ENCODE measurements around the gene CSNK1G2. TPM values are rescaled to one million over a fixed set of nuclear protein-coding genes. Genes with fewer than 3 reads are reported as not detected.

The CSNK1G2 gene
- total RNA-seq, 1 experiment from 2014 or later: 38.6 TPM

- DNase-seq (ENCODE audit: low read depth): peak; percentile 90
These were observed 75.3 kb downstream of the CSNK1G2 start for GRCh38 chr19:2016041-2016807.

- DNase-seq (ENCODE audit: low read depth): no peak
These were observed 77.8 kb downstream of the CSNK1G2 start for GRCh38 chr19:2018752-2019151.

DNA sequence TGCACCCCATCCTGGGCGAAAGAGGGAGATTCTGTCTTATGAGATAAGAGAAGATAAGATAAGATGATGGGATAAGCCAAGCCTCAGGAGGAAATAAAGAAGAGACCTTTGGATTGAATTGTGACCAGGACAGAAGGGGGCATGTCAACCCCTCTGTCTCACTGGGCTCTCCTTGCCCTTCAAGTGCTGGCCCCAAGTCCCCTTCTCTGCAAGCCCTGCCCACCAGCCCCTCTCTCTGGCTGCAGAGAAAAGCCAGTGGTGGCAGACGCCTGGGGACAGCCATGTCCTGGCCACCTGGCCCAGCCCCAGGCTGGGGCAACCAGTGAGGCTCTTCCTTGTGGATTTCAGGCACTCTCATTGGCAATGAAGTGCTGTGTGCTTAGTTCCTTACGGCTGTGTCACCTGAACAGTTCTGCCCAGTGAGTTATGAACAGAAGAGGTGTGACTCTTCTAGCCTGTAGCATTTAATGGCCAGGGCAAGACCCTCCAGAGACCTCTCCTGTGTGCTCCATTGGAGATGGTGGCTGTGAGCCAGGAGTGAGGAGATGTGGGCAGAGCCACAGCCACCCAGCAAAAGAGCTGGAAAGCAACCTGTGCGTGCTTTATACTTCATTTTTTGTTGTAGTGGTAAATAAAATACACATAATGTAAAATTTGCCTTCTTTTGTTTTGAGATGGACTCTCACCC is 80.6 kb downstream of the CSNK1G2 start:
- no peak for DNase-seq (ENCODE audit: low read depth)

GRCh38 chr19:2022289-2022688 is 81.3 kb downstream of the CSNK1G2 start:
- no peak for DNase-seq (ENCODE audit: low read depth)

DNA sequence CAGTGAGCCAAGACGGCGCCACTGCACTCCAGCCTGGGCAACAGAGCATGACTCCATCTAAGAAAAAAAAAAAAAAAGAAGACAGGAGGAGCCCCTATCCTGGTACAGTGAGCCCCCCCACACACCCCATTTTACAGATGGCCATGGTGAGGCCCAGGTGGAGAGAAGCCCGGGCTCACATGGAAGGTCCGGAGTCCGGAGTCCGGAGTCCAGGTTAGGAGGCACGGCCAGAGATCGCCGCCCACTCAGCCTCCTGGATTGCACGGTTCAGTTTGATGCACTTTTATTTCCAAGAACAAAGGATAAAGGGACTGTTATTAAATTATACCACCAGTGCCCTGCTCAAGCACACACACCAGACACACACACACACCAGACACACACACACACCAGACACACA is 85.8 kb downstream of the CSNK1G2 start:
- no peak for DNase-seq (ENCODE audit: low read depth)

- DNase-seq (ENCODE audit: low read depth): peak; percentile 57
These were observed 86.4 kb downstream of the CSNK1G2 start for GRCh38 chr19:2027361-2027760.

Other genes starting within 250 kb of the CSNK1G2 start
- gene ONECUT3, start 187.7 kb upstream of the CSNK1G2 start, total RNA-seq (2014; rRNA removed; shearing (Covaris generic)): not detected in 2 replicates
- gene ATP8B3, start 128.9 kb upstream of the CSNK1G2 start, total RNA-seq (2014; rRNA removed; shearing (Covaris generic)): 5.5 and 7.8 TPM in 2 replicates
- gene REXO1, start 92.7 kb upstream of the CSNK1G2 start, total RNA-seq (2014; rRNA removed; shearing (Covaris generic)): 3.3 and 3.5 TPM in 2 replicates
- 2.9 and 4.2 TPM in 2 replicates for gene KLF16, start 77.6 kb upstream of the CSNK1G2 start, total RNA-seq (2014; rRNA removed; shearing (Covaris generic))
- gene ABHD17A, start 55.7 kb upstream of the CSNK1G2 start, total RNA-seq (2014; rRNA removed; shearing (Covaris generic)): 42.1 and 61.5 TPM in 2 replicates
- 1.3 and 2.4 TPM in 2 replicates for gene ADAT3, start 35.8 kb upstream of the CSNK1G2 start, total RNA-seq (2014; rRNA removed; shearing (Covaris generic))
- gene SCAMP4, start 35.8 kb upstream of the CSNK1G2 start, total RNA-seq (2014; rRNA removed; shearing (Covaris generic)): 55.2 and 67.9 TPM in 2 replicates
- 37.0 and 42.1 TPM in 2 replicates for gene BTBD2, start 74.5 kb downstream of the CSNK1G2 start, total RNA-seq (2014; rRNA removed; shearing (Covaris generic))
- 52.0 and 54.4 TPM in 2 replicates for gene MKNK2, start 110.1 kb downstream of the CSNK1G2 start, total RNA-seq (2014; rRNA removed; shearing (Covaris generic))
- 24.2 and 26.6 TPM in 2 replicates for gene MOB3A, start 155.2 kb downstream of the CSNK1G2 start, total RNA-seq (2014; rRNA removed; shearing (Covaris generic))
- 1.4 and 2.2 TPM in 2 replicates for gene IZUMO4, start 155.7 kb downstream of the CSNK1G2 start, total RNA-seq (2014; rRNA removed; shearing (Covaris generic))
- gene AP3D1, start 210.4 kb downstream of the CSNK1G2 start, total RNA-seq (2014; rRNA removed; shearing (Covaris generic)): 49.6 and 50.0 TPM in 2 replicates
- 3.6 and 5.6 TPM in 2 replicates for gene DOT1L, start 222.8 kb downstream of the CSNK1G2 start, total RNA-seq (2014; rRNA removed; shearing (Covaris generic))